Thoracic aorta (tissue), 2 donors: ENCODE data around the gene DUSP6. TPM values are rescaled to one million over a fixed set of nuclear protein-coding genes. Genes with fewer than 3 reads are reported as not detected.

ENCODE experiments used
- ATAC-seq: fragments of 150-250 bp; one replicate; pipeline ENCODE4 v1.8.0; 2017; ENCODE audit warnings: low read depth; ENCODE audit not compliant: insufficient number of reproducible peaks, low FRiP score
- DNase-seq: peaks from one replicate; pipeline ENCODE4 v3.0.0-alpha.2; 2020; ENCODE audit warnings: low spot score
- H3K27ac ChIP-seq, 2 donors: fragments of 200-600 bp; sonication (generic); 1 replicate in 1 of 2; 2 replicates in 1 of 2; pipeline ENCODE4 v1.5.1; 2016; ENCODE audit warnings: mild to moderate bottlenecking in 2 of 2, moderate library complexity in 2 of 2
- H3K27me3 ChIP-seq: fragments of 200-600 bp; sonication (generic); replicated peaks from 2 replicates; pipeline ENCODE4 v1.6.0; 2016; ENCODE audit warnings: mild to moderate bottlenecking; ENCODE audit not compliant: insufficient read depth
- H3K36me3 ChIP-seq: fragments of 200-600 bp; sonication (generic); one replicate; pipeline ENCODE4 v1.5.1; 2016
- H3K4me1 ChIP-seq, 2 donors: fragments of 200-600 bp; sonication (generic); 1 replicate in 1 of 2; 2 replicates in 1 of 2; pipeline versions ENCODE4 v1.5.1 to v1.6.0; 2016; ENCODE audit warnings: low read depth in 2 of 2, mild to moderate bottlenecking in 1 of 2; ENCODE audit not compliant: control insufficient read depth in 1 of 2
- H3K4me3 ChIP-seq: fragments of 200-600 bp; sonication (generic); 2 replicates; pipeline ENCODE4 v1.5.1; 2016; ENCODE audit warnings: mild to moderate bottlenecking
- H3K9me3 ChIP-seq: fragments of 200-600 bp; sonication (generic); 2 replicates; pipeline ENCODE4 v1.5.1; 2016
- CTCF ChIP-seq: fragments of 200-600 bp; sonication (generic); IDR thresholded peaks from one replicate; pipeline ENCODE4 v1.5.1; 2019; ENCODE audit warnings: antibody characterized with exemption
- total RNA-seq, 2 donors: library from RNA; depleted of rRNA; stranded (reverse); fragments of >200 nt; gene quantifications; one replicate each; pipeline versions ENCODE4 v1.1.0 to v1.2.3, GENCODE V29; 2016

The DUSP6 gene
- total RNA-seq, 2 donors from 2014 or later, result 103 to 147 TPM

GRCh38 chr12:89379839-89380467 lies 27.7 kb upstream of the DUSP6 start:
- H3K36me3 ChIP-seq, result no peaks in the 10 kb centered on the region
- H3K27me3 ChIP-seq, result no peaks in the 10 kb centered on the region
- no peak for TF ChIP-seq CTCF
- no peak for DNase-seq
- no peak overlapping the region for H3K4me3 ChIP-seq
- no peaks in the 10 kb centered on the region for H3K9me3 ChIP-seq
- ATAC-seq, result no peak
- no peak overlapping the region for H3K27ac ChIP-seq
- peaks cover 14 to 29% of the 10 kb centered on the region in 2 donors for H3K4me1 ChIP-seq

GRCh38 chr12:89379148-89379838 lies 27.0 kb upstream of the DUSP6 start:
- no peak for ATAC-seq

GRCh38 chr12:89376844-89377243 lies 24.5 kb upstream of the DUSP6 start:
- no peak overlapping the region for H3K4me3 ChIP-seq
- TF ChIP-seq CTCF, result no peak
- H3K27me3 ChIP-seq, result no peaks in the 10 kb centered on the region

More at GRCh38 chr12:89379148-89379838, 27.0 kb upstream of the DUSP6 start:
- Histone ChIP-seq H3K4me3 (no peak overlapping the region), H3K4me1 (peaks cover 12 to 30% of the 10 kb centered on the region in 2 donors), H3K36me3 (no peaks in the 10 kb centered on the region), H3K27me3 (no peaks in the 10 kb centered on the region), H3K9me3 (no peaks in the 10 kb centered on the region), H3K27ac (no peak overlapping the region)
- DNase-seq, result no peak
- TF ChIP-seq CTCF, result no peak

GRCh38 chr12:89376202-89376529 lies 23.9 kb upstream of the DUSP6 start:
- H3K4me1 ChIP-seq, result peaks cover 18 to 45% of the 10 kb centered on the region in 2 donors
- TF ChIP-seq CTCF, result no peak
- no peaks in the 10 kb centered on the region for H3K36me3 ChIP-seq
- DNase-seq (no peak), ATAC-seq (no peak)
- no peaks in the 10 kb centered on the region for H3K9me3 ChIP-seq
- H3K27ac ChIP-seq, result peak overlapping the region in 1 of 2 donors; percentile 16
- no peaks in the 10 kb centered on the region for H3K27me3 ChIP-seq
- H3K4me3 ChIP-seq, result no peak overlapping the region

More at GRCh38 chr12:89376844-89377243, 24.5 kb upstream of the DUSP6 start:
- no peaks in the 10 kb centered on the region for H3K36me3 ChIP-seq
- ATAC-seq (no peak), DNase-seq (no peak)
- no peaks in the 10 kb centered on the region for H3K9me3 ChIP-seq
- peaks cover 18 to 44% of the 10 kb centered on the region in 2 donors for H3K4me1 ChIP-seq
- H3K27ac ChIP-seq, result no peak overlapping the region

- H3K27me3 ChIP-seq, result no peaks in the 10 kb centered on the region
Observed at GRCh38 chr12:89373763-89374572, 21.7 kb upstream of the DUSP6 start.

More at GRCh38 chr12:89373763-89374572, 21.7 kb upstream of the DUSP6 start:
- DNase-seq (no peak), ATAC-seq (peak; percentile 85)
- no peaks in the 10 kb centered on the region for H3K36me3 ChIP-seq
- TF ChIP-seq CTCF, result no peak
- no peak overlapping the region for H3K4me3 ChIP-seq
- no peaks in the 10 kb centered on the region for H3K9me3 ChIP-seq
- H3K4me1 ChIP-seq, result peaks cover 18 to 57% of the 10 kb centered on the region in 2 donors
- peak overlapping the region; percentile 57 to 87 for H3K27ac ChIP-seq
